Measurements from ENCODE around the gene FCAMR.

DNA sequence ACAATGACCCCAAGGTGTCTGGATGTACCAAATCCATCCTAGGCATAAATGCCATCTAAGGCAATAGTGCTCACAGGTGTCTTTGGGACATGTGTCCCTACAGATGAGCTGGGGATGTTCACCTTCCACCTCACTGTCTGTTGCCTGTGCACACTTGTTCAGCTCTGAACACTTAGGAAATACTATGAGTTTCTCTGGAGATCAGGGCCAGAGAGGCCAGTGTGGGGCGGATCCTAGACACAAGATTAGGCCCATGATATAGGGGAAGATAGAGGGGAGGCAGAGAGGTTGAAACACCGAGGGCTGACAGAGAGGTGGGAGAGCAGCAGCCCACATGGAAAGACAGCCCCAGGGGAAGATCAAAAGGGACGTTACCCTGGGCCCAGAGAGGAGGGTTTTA, 36.7 kb upstream of the FCAMR start:
- no peak for TF ChIP-seq ZNF274 (IDR thresholded peaks at IDR 0.05; ENCODE audit: low read depth, low read length)
- no peak for TF ChIP-seq SUZ12 (IDR thresholded peaks at IDR 0.05; ENCODE audit: extremely low read depth, insufficient read depth, insufficient read length)

All from NT2/D1 (cell line).